Dedifferentiated amniotic fluid mesenchymal stem cell (primary cell): Measurements from ENCODE around the gene OIP5.
A peak's percentile ranks its signal among the peaks of the same experiment; 100 is the strongest.
"Not testable (repeated sequence)": the region's sequence is repeated elsewhere in the genome, so short reads cannot be mapped to it uniquely, and the experiment has no call there.

Source experiments
- DNase-seq: peaks from one replicate; pipeline ENCODE4 v3.0.0-alpha.2; 2016; ENCODE audit errors: extremely low spot score

Gene OIP5

GRCh38 chr15:41332194-41333025 lies at the start of gene OIP5, which contains the start of gene NUSAP1:
Gene OIP5, minus strand, starts transcription at chr15:41332591. Its CDS starts 30 bp downstream, at chr15:41332561.
Gene NUSAP1, plus strand, starts transcription at chr15:41332881. Its CDS starts 77 bp downstream, at chr15:41332958.
- DNase-seq, result peak; percentile 99

- DNase-seq, result no peak
Measured at GRCh38 chr15:41377978-41378377, 45.6 kb upstream of the OIP5 start.

GRCh38 chr15:41367418-41367817 lies 35.0 kb upstream of the OIP5 start:
- DNase-seq, result no peak

GRCh38 chr15:41354371-41354770 lies 22.0 kb upstream of the OIP5 start:
- DNase-seq, result no peak

- DNase-seq, result no peak
Measured at GRCh38 chr15:41350057-41350717, 17.8 kb upstream of the OIP5 start.

GRCh38 chr15:41347236-41347635 lies 14.8 kb upstream of the OIP5 start:
- DNase-seq, result no peak

GRCh38 chr15:41341519-41341918 lies 9.1 kb upstream of the OIP5 start:
- DNase-seq, result no peak

GRCh38 chr15:41340189-41340695 lies 7.9 kb upstream of the OIP5 start:
- DNase-seq, result no peak

GRCh38 chr15:41337631-41338522 lies 5.5 kb upstream of the OIP5 start:
- DNase-seq, result no peak

GRCh38 chr15:41337047-41337446 lies 4.7 kb upstream of the OIP5 start:
- no peak for DNase-seq

GRCh38 chr15:41336549-41336948 lies 4.2 kb upstream of the OIP5 start:
- DNase-seq, result no peak

GRCh38 chr15:41334293-41335120 lies 2.1 kb upstream of the OIP5 start:
- no peak for DNase-seq

- DNase-seq, result no peak
Measured at GRCh38 chr15:41333026-41333562, 703 bp upstream of the OIP5 start.

GRCh38 chr15:41331833-41332193 lies 578 bp downstream of the OIP5 start:
- DNase-seq, result peak; percentile 51

GRCh38 chr15:41331281-41331680 lies 1.1 kb downstream of the OIP5 start:
- no peak for DNase-seq

GRCh38 chr15:41323611-41324010 lies 8.8 kb downstream of the OIP5 start:
- DNase-seq, result no peak

- not testable (repeated sequence) for DNase-seq
Measured at GRCh38 chr15:41320805-41321330, 11.5 kb downstream of the OIP5 start.

GRCh38 chr15:41309226-41309905 lies 23.0 kb downstream of the OIP5 start:
- no peak for DNase-seq

GRCh38 chr15:41307679-41308078 lies 24.7 kb downstream of the OIP5 start:
- no peak for DNase-seq
